Loucy (cell line): ENCODE data around the gene HOXA9.

Experiments used
- H2AFZ ChIP-seq: fragments of 200-600 bp; sonication (generic); 2 replicates; pipeline ENCODE4 v1.6.0; 2016; ENCODE audit warnings: antibody characterized with exemption, mild to moderate bottlenecking, low read length, moderate library complexity
- H3F3A ChIP-seq: fragments of 200-600 bp; 2 replicates; pipeline ENCODE4 v1.6.0; 2016; ENCODE audit warnings: antibody characterized with exemption, low read depth, mild to moderate bottlenecking
- H3K27me3 ChIP-seq: fragments of 200-600 bp; sonication (generic); 2 replicates; pipeline ENCODE4 v1.6.1; 2014; ENCODE audit warnings: low read length, mild to moderate bottlenecking; ENCODE audit not compliant: insufficient read depth, poor library complexity, severe bottlenecking
- H3K36me3 ChIP-seq: fragments of 200-600 bp; sonication (generic); 2 replicates; pipeline ENCODE4 v1.6.1; 2016; ENCODE audit warnings: low read length; ENCODE audit not compliant: insufficient read depth
- H3K4me1 ChIP-seq: fragments of 200-600 bp; sonication (generic); 2 replicates; pipeline ENCODE4 v1.5.1; 2014; ENCODE audit warnings: low read length, mild to moderate bottlenecking; ENCODE audit not compliant: insufficient read depth, poor library complexity, severe bottlenecking
- H3K4me2 ChIP-seq: fragments of 200-600 bp; sonication (generic); 2 replicates; pipeline ENCODE4 v1.6.0; 2014; ENCODE audit warnings: antibody characterized with exemption, low read length, low read depth, mild to moderate bottlenecking; ENCODE audit not compliant: poor library complexity, severe bottlenecking
- H3K4me3 ChIP-seq: fragments of 200-600 bp; sonication (generic); 2 replicates; pipeline ENCODE4 v1.5.1; 2014; ENCODE audit warnings: low read length, mild to moderate bottlenecking, mixed read lengths; ENCODE audit not compliant: poor library complexity, severe bottlenecking
- H3K79me2 ChIP-seq: fragments of 200-600 bp; sonication (generic); 2 replicates; pipeline ENCODE4 v1.6.1; 2014; ENCODE audit warnings: low read length; ENCODE audit not compliant: insufficient read depth
- H3K9ac ChIP-seq: fragments of 200-600 bp; sonication (generic); 2 replicates; pipeline ENCODE4 v1.6.0; 2014; ENCODE audit warnings: mild to moderate bottlenecking, low read depth, low read length, moderate library complexity; ENCODE audit not compliant: poor library complexity, severe bottlenecking
- H3K9me2 ChIP-seq: fragments of 200-600 bp; sonication (generic); replicated peaks from 2 replicates; pipeline ENCODE4 v1.6.1; 2016; ENCODE audit warnings: low read depth, low read length, mixed read lengths
- H3K9me3 ChIP-seq: fragments of 200-600 bp; sonication (generic); 2 replicates; pipeline ENCODE4 v1.6.1; 2014; ENCODE audit warnings: mild to moderate bottlenecking, antibody characterized with exemption, low read length, low read depth; ENCODE audit not compliant: insufficient read depth
- H4K20me1 ChIP-seq: fragments of 200-600 bp; sonication (generic); 2 replicates; pipeline ENCODE4 v1.6.0; 2014; ENCODE audit warnings: antibody characterized with exemption, low read length, mild to moderate bottlenecking; ENCODE audit not compliant: insufficient read depth, poor library complexity, severe bottlenecking
- CTCF ChIP-seq: fragments of 200-600 bp; sonication (generic); conservative IDR thresholded peaks from 2 replicates; pipeline ENCODE4 v1.5.1; 2014; ENCODE audit warnings: mild to moderate bottlenecking, antibody characterized with exemption, low read length
- EZH2phosphoT487 ChIP-seq: fragments of 200-600 bp; IDR thresholded peaks from 2 replicates; pipeline ENCODE4 v1.6.1; 2018; ENCODE audit warnings: antibody characterized with exemption, mild to moderate bottlenecking, moderate library complexity, borderline replicate concordance

The HOXA9 gene

GRCh38 chr7:27173956-27174873 is 8.9 kb upstream of the HOXA9 start, which contains the start of gene HOXA10:
Gene HOXA10 (minus strand): TSS chr7:27174320. CDS start chr7:27174306, 14 bp downstream.
- H3K36me3 ChIP-seq = peaks cover 24% of the 10 kb centered on the region
- H3K9ac ChIP-seq = peak within 1 kb of the TSS; percentile 99
- H3K4me2 ChIP-seq = peak within 1 kb of the TSS; percentile 98
- H4K20me1 ChIP-seq = peaks cover 78% of the 10 kb centered on the region
- H2AFZ ChIP-seq = no peak within 1 kb of the TSS
- H3F3A ChIP-seq = 0 out of 2 replicates have a peak, but pooled peaks cover 3% of the 10 kb centered on the region
- peaks cover 100% of the 10 kb centered on the region for H3K79me2 ChIP-seq
- no peaks in the 10 kb centered on the region for H3K9me2 ChIP-seq
- peaks cover 52% of the 10 kb centered on the region for H3K27me3 ChIP-seq
- TF ChIP-seq EZH2phosphoT487 (no peak), CTCF (no peak)
- H3K4me3 ChIP-seq = peak within 1 kb of the TSS; percentile 94
- H3K4me1 ChIP-seq = peaks cover 28% of the 10 kb centered on the region
- H3K9me3 ChIP-seq = no peaks in the 10 kb centered on the region

DNA sequence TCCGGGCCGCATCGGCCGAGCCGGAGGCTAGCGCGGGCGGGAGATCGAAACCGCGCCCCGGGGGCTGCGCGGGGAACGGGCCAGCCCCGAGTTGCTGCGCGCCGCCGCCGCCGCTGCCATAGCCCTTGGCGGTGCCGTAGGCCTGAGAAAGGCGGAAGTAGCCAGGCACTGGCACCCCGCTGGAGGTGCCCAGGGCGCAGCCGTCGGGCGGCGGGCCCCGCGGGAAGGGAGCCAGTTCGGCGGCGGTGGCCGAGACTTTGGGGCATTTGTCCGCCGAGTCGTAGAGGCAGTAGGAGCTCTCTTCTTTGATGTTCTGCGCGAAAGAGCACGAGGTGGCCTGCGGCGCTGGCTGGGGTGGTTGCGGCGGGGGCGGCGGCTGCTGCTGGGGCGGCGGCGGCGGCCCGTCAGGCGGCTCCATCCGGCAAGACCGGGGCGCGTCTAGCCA is 8.2 kb upstream of the HOXA9 start:
- H3K9ac ChIP-seq = peak overlapping the region; percentile 99
- H3K27me3 ChIP-seq = peaks cover 52% of the 10 kb centered on the region
- H3K9me2 ChIP-seq = no peaks in the 10 kb centered on the region
- H3K36me3 ChIP-seq = peaks cover 31% of the 10 kb centered on the region
- H3K4me1 ChIP-seq = peaks cover 22% of the 10 kb centered on the region
- no peaks in the 10 kb centered on the region for H3K9me3 ChIP-seq
- no peak for TF ChIP-seq EZH2phosphoT487
- TF ChIP-seq CTCF = no peak
- peaks cover 100% of the 10 kb centered on the region for H3K79me2 ChIP-seq
- 0 out of 2 replicates have a peak, but pooled peaks cover 5% of the 10 kb centered on the region for H3F3A ChIP-seq
- no peak overlapping the region for H2AFZ ChIP-seq
- peak overlapping the region; percentile 94 for H3K4me3 ChIP-seq
- peak overlapping the region; percentile 98 for H3K4me2 ChIP-seq
- H4K20me1 ChIP-seq = peaks cover 72% of the 10 kb centered on the region

- no peak overlapping the region for H2AFZ ChIP-seq
- H3K4me3 ChIP-seq = peak overlapping the region; percentile 94
- peaks cover 100% of the 10 kb centered on the region for H3K79me2 ChIP-seq
- TF ChIP-seq CTCF = no peak
- TF ChIP-seq EZH2phosphoT487 = no peak
- no peaks in the 10 kb centered on the region for H3K9me2 ChIP-seq
- peak overlapping the region; percentile 99 for H3K9ac ChIP-seq
- peaks cover 21% of the 10 kb centered on the region for H3K4me1 ChIP-seq
- peaks cover 35% of the 10 kb centered on the region for H3K36me3 ChIP-seq
- 0 out of 2 replicates have a peak, but pooled peaks cover 6% of the 10 kb centered on the region for H3F3A ChIP-seq
- peak overlapping the region; percentile 98 for H3K4me2 ChIP-seq
- no peaks in the 10 kb centered on the region for H3K9me3 ChIP-seq
- peaks cover 67% of the 10 kb centered on the region for H4K20me1 ChIP-seq
- H3K27me3 ChIP-seq = peaks cover 48% of the 10 kb centered on the region
Measured at GRCh38 chr7:27172823-27173510, 7.6 kb upstream of the HOXA9 start.
